Ishikawa (cell line): Measurements from ENCODE around the gene SDHD.

ENCODE experiments used
- CEBPB ChIP-seq: IDR thresholded peaks from 2 replicates; pipeline ENCODE4 v1.6.1; 2012
- CREB1 ChIP-seq: IDR thresholded peaks from 2 replicates; pipeline ENCODE4 v1.6.1; 2012; ENCODE audit warnings: low read depth
- EGR1 ChIP-seq: IDR thresholded peaks from 2 replicates; pipeline ENCODE4 v1.6.1; 2012
- EP300 ChIP-seq: IDR thresholded peaks from 2 replicates; pipeline ENCODE4 v1.6.1; 2012; ENCODE audit warnings: borderline replicate concordance
- FOXM1 ChIP-seq: IDR thresholded peaks from 2 replicates; pipeline ENCODE4 v1.6.1; 2012; ENCODE audit warnings: low read depth, borderline replicate concordance
- MAX ChIP-seq: IDR thresholded peaks from 2 replicates; pipeline ENCODE4 v1.6.1; 2012
- NFIC ChIP-seq: IDR thresholded peaks from 2 replicates; pipeline ENCODE4 v1.6.1; 2012
- RAD21 ChIP-seq: IDR thresholded peaks from 2 replicates; pipeline ENCODE4 v1.6.1; 2012; ENCODE audit warnings: low read depth
- REST ChIP-seq: IDR thresholded peaks from 2 replicates; pipeline ENCODE4 v1.6.1; 2012; ENCODE audit warnings: low read depth, mild to moderate bottlenecking
- TAF1 ChIP-seq: IDR thresholded peaks from 2 replicates; pipeline ENCODE4 v1.6.1; 2012; ENCODE audit warnings: low read depth, mild to moderate bottlenecking
- TCF12 ChIP-seq: IDR thresholded peaks from 2 replicates; pipeline ENCODE4 v1.6.1; 2012; ENCODE audit warnings: low read depth
- TEAD4 ChIP-seq: IDR thresholded peaks from 2 replicates; pipeline ENCODE4 v1.6.1; 2012
- USF1 ChIP-seq: IDR thresholded peaks from 2 replicates; pipeline ENCODE4 v1.6.1; 2012
- YY1 ChIP-seq: IDR thresholded peaks from 2 replicates; pipeline ENCODE4 v1.6.1; 2012; ENCODE audit warnings: low read depth
- ZBTB7A ChIP-seq: IDR thresholded peaks from 2 replicates; pipeline ENCODE4 v1.6.1; 2012; ENCODE audit warnings: low read depth

SDHD gene

GRCh38 chr11:112113539-112114457 lies 27.1 kb downstream of the SDHD start:
- no peak for TF ChIP-seq MAX
- no peak for TF ChIP-seq EP300
- no peak for TF ChIP-seq CREB1
- TF ChIP-seq RAD21, result peak; percentile 71

- no peak for TF ChIP-seq MAX
- TF ChIP-seq RAD21, result no peak
- no peak for TF ChIP-seq FOXM1
- no peak for TF ChIP-seq EGR1
- no peak for TF ChIP-seq CEBPB
These were observed 27.8 kb downstream of the SDHD start for GRCh38 chr11:112114460-112114859.

- no peak for TF ChIP-seq MAX
- no peak for TF ChIP-seq ZBTB7A
- TF ChIP-seq USF1, result no peak
These were observed 28.7 kb downstream of the SDHD start for GRCh38 chr11:112115386-112115785.

GRCh38 chr11:112118176-112118575 lies 31.5 kb downstream of the SDHD start:
- TF ChIP-seq EGR1, result no peak
- no peak for TF ChIP-seq USF1
- no peak for TF ChIP-seq REST
- no peak for TF ChIP-seq RAD21
- no peak for TF ChIP-seq YY1
- TF ChIP-seq EP300, result no peak
- TF ChIP-seq TCF12, result no peak
- no peak for TF ChIP-seq TEAD4
- TF ChIP-seq MAX, result no peak
- TF ChIP-seq NFIC, result no peak
- no peak for TF ChIP-seq ZBTB7A
- no peak for TF ChIP-seq TAF1
- no peak for TF ChIP-seq CEBPB
- TF ChIP-seq CREB1, result no peak
- no peak for TF ChIP-seq FOXM1

GRCh38 chr11:112121981-112122615 lies 35.4 kb downstream of the SDHD start:
- no peak for TF ChIP-seq ZBTB7A
- no peak for TF ChIP-seq TCF12
- TF ChIP-seq YY1, result no peak
- no peak for TF ChIP-seq FOXM1
- TF ChIP-seq MAX, result no peak
- TF ChIP-seq CEBPB, result no peak
- no peak for TF ChIP-seq RAD21
- TF ChIP-seq CREB1, result no peak
- TF ChIP-seq NFIC, result no peak
- TF ChIP-seq USF1, result no peak
- TF ChIP-seq REST, result no peak
- TF ChIP-seq EGR1, result no peak
- TF ChIP-seq EP300, result no peak
- no peak for TF ChIP-seq TAF1
